ENCODE measurements around the gene RBMS3. TPM values are rescaled to one million over a fixed set of nuclear protein-coding genes. Genes with fewer than 3 reads are reported as not detected.

Gene RBMS3
- total RNA-seq, 4 donors from 2014 or later, result 2.8 to 77.6 (median 13.7) TPM

GRCh38 chr3:30017901-30018300 is 737.0 kb downstream of the RBMS3 start:
- no peak for DNase-seq
- H3K4me3 ChIP-seq, result no peak overlapping the region
- no peaks in the 10 kb centered on the region for H3K36me3 ChIP-seq
- no peaks in the 10 kb centered on the region for H3K9me3 ChIP-seq
- TF ChIP-seq POLR2A (IDR thresholded peaks at IDR 0.05) (no peak), CTCF (IDR thresholded peaks at IDR 0.05) (no peak)
- no peaks in the 10 kb centered on the region for H3K27me3 ChIP-seq
- H3K27ac ChIP-seq, result no peak overlapping the region
- no peaks in the 10 kb centered on the region for H3K4me1 ChIP-seq

GRCh38 chr3:30020380-30020779 is 739.5 kb downstream of the RBMS3 start:
- H3K9me3 ChIP-seq, result no peaks in the 10 kb centered on the region
- no peak overlapping the region for H3K27ac ChIP-seq
- H3K27me3 ChIP-seq, result no peaks in the 10 kb centered on the region
- no peak overlapping the region for H3K4me3 ChIP-seq
- H3K4me1 ChIP-seq, result no peaks in the 10 kb centered on the region
- TF ChIP-seq CTCF (IDR thresholded peaks at IDR 0.05) (no peak), POLR2A (IDR thresholded peaks at IDR 0.05) (no peak)
- H3K36me3 ChIP-seq, result no peaks in the 10 kb centered on the region
- DNase-seq, result no peak

GRCh38 chr3:30024466-30024865 is 743.6 kb downstream of the RBMS3 start:
- Histone ChIP-seq H3K9me3 (no peaks in the 10 kb centered on the region), H3K27me3 (no peaks in the 10 kb centered on the region), H3K4me1 (no peaks in the 10 kb centered on the region), H3K4me3 (no peak overlapping the region), H3K36me3 (no peaks in the 10 kb centered on the region), H3K27ac (no peak overlapping the region)
- no peak for TF ChIP-seq POLR2A (IDR thresholded peaks at IDR 0.05)
- TF ChIP-seq CTCF (IDR thresholded peaks at IDR 0.05), result no peak
- DNase-seq, result no peak

GRCh38 chr3:30026851-30027250 is 746.0 kb downstream of the RBMS3 start:
- H3K9me3 ChIP-seq, result no peaks in the 10 kb centered on the region
- no peak for TF ChIP-seq POLR2A (IDR thresholded peaks at IDR 0.05)
- TF ChIP-seq CTCF (IDR thresholded peaks at IDR 0.05), result no peak
- H3K27ac ChIP-seq, result no peak overlapping the region
- H3K4me3 ChIP-seq, result no peak overlapping the region
- DNase-seq, result no peak
- no peaks in the 10 kb centered on the region for H3K27me3 ChIP-seq
- H3K36me3 ChIP-seq, result no peaks in the 10 kb centered on the region
- no peaks in the 10 kb centered on the region for H3K4me1 ChIP-seq

GRCh38 chr3:30034246-30034991 is 753.5 kb downstream of the RBMS3 start:
- DNase-seq, result no peak
- no peaks in the 10 kb centered on the region for H3K27me3 ChIP-seq
- no peak for TF ChIP-seq POLR2A (IDR thresholded peaks at IDR 0.05)
- no peak for TF ChIP-seq CTCF (IDR thresholded peaks at IDR 0.05)
- no peaks in the 10 kb centered on the region for H3K4me1 ChIP-seq
- H3K9me3 ChIP-seq, result no peaks in the 10 kb centered on the region
- H3K27ac ChIP-seq, result no peak overlapping the region
- H3K4me3 ChIP-seq, result no peak overlapping the region
- H3K36me3 ChIP-seq, result no peaks in the 10 kb centered on the region
